HPDE6-E6E7 (cell line): ENCODE data around the gene APOL2.
A peak's percentile ranks its signal among the peaks of the same experiment; 100 is the strongest.
"Not testable (repeated sequence)": the region's sequence is repeated elsewhere in the genome, so short reads cannot be mapped to it uniquely, and the experiment has no call there.

Experiments used
- DNase-seq: peaks from one replicate; pipeline ENCODE4 v3.0.0; 2011; ENCODE audit warnings: missing footprints; ENCODE audit errors: extremely low spot score

Gene APOL2

DNA sequence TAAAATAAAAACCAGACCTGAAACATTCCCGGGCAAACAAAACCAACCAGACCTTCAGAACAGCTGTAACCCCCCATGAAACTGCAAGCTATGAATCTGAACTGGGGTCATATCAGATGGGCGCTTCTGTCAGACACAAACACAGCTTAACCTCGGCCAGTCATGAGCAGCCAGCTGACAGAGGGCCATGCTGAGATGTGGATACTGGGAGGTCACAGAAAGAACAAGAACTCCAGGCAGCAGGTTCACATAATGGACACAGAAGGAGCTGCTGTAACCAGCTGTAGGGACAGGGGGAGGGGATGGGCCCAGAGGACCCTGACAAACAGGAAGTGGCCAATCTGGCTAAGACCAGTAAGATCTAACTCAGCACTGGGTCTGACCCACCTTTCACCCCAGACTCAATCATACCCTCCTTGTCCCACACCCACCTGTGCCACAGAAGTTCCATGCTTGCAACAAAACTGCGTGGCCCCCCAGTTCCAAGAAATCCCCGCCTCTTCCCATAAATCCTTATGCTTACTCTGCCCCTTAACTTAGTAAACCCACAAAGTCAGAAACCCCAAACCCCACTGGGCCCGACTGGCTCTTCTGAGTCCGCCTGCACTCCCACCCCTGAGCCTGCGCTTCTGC, 41.7 kb downstream of the APOL2 start:
- DNase-seq: no peak

DNA sequence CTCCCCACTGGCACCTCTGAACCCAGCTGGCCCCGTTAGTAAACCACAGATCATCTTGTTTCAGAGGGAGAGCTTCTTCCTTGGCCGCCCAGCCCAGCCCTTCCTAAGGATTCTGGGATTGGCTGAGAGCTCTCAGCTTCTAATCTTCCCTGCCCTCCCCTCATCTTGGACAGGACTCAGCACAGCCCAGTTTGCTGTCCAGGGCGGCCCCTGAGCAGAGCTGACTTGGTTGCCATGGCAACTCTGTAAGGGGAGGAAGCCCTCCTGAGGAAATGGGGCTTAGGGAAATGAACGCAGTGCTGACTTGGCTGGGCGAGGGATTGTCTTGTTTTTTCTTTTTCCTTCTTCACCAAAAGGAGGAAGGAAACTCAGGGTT, 42.3 kb downstream of the APOL2 start:
- no peak for DNase-seq

DNA sequence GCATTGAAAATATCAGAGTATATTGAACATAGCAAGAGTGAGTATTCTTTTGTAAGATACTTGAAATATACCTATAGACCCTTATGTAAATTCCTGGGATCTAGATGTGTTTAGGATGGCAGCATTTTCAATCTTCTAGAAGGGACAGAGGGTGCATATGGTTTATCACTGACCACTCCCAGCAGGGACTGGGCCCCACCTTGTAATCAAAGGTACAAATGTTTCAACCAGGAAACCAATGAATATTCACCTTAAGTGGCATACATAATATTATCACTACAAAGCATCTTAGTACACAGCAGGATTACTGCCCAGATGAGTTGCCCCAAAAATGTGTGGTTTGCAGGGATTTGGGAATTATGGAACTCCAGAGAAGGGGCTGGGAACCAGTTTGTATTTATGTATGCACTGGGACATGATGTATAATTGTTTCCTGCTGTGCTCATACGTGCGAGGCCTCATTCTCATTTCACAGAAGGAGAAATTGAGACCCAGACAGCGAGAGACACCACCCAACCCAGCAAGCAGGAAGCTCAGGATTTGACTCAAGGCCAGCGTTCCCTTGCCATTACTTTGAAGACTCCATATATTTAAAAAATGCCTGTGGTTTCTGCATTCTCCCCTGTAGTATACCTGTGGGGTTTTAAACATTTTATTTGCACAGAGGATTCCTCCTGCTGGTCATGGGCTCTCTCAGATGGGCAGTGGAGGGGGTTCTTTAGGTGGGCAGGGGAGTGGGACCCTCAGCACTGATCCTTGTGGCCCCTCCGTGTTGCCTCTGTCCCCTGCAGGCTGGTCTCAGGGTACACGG, 42.9 kb downstream of the APOL2 start:
- no peak for DNase-seq

DNA sequence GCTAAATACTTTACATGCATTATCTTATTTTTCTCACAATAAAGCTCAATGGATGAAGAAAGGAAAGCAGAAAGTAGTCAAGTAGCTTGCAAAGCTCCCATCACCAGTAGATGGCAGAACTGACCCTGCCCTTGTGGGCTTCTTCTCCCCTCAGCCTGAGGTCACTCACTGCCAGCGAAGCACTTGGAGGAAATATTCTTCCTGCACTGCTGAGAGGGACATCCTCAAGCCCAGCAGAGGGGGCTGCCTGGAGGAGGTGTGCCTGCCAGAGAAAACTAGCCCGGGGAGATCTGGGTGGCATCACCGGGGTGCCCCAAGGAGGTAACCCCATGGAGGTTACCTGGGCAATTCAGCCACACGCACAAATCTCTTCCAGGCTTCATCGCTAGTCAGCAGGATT, 44.4 kb downstream of the APOL2 start:
- peak; percentile 19 for DNase-seq

DNA sequence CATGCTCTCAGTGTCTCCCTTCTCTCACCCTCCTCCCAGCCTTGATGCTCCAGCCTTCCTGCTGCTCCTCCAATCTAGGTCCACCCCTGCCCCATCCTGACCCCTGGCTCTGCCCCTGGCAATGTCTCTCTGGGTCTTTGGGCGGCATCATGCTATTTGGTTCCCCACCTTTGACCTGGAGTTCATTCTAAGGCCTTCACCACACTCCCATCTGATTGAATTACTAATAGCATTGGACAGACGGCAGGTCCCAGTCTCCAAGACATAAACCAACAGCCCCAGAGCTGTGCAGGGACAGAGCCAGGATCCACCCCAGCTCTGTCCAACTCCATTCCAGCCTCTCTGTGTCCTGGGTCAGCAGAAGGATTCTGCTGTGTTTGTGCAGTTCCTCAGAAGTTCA, 44.9 kb downstream of the APOL2 start:
- no peak for DNase-seq

DNA sequence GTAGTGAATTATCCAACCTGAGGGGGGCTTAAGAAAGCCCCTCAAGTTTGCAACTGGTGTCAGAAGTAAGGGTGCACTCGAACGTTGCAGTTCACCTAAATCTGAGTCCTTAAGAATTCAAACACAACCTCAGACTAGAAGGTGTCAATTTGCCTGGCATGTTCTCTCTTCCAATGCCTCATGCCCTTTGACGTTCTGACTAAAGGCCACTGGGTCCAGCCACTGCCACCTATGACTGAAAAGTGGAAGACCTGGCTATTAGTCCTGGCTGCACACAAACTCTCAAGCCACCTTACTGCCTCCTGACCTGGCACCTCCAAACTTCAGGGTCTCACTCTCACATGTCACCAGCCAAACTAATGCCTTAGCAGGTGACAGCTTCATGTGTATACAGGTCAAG, 45.8 kb downstream of the APOL2 start:
- DNase-seq: no peak

DNA sequence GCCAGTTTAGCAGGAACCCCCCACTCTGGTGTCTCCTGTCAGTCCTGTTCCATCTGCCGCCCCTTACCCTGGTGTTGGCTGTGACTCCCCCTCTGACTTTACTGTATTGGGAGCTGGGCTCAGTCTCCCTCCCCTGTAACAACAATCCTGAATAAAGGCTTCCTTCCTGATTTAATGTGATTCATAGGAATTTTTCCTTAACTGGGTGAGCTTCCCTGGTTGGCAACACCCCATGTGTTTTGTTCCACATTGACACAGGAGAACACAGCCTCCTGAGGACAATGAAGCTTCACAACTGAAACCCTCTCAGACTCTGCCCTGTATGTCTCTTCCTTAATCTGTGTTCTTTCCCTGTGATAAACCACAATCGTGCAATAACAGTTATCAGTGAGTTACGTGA, 46.2 kb downstream of the APOL2 start:
- DNase-seq: no peak

DNA sequence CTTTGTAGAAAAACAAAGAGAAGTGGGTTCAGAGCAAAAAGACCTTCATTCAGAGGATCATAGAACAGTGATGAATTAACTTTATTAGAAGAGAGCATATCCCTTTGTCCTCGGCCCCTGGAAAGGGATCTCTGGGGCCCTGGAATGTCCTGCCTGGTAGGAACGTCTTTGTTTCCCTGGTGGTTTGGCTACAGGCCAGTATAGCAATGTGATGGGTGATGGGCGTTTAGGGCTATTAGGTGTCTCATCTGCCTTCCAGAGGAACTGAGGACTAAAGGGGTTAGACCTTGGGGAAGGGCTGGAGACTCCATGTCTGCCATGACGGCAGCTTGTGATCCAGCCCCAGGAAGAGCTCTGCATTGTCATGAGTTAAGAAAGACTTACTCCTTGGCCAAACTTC, 46.8 kb downstream of the APOL2 start:
- DNase-seq: no peak

DNA sequence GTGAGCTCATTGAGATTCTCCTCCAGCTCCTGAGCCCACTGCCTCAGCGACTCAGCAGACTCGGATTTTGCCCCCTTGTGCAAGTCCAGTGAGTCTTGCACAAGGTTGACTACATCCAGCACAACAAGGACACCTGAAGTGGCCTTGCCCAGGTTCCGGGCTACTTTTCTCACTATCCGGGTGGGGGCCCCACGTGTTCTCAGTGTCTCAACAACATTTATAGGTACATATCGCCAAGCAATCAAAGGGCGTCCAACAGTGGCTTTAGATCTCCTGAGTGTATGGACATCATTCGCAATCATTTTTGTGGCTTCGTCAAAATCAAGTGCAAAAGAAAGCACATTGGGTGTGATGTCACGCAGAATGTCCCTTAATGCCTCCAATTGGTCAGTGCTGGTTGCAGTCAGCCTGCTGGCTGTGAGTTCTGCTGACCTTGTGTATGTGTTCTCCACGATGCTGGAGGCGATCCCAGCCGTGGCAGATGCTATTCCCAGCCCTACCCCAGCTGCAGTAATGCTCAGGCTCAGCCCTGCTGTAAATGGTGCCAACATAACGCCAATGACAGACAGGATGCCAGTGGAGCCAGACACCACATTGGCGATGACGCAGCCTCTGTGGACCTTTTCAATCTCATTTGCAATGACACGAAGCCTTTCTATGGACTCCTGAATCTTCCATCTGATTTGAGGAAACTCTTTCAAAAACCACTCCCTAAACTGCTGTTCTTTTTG, 48.1 kb downstream of the APOL2 start:
- no peak for DNase-seq

DNA sequence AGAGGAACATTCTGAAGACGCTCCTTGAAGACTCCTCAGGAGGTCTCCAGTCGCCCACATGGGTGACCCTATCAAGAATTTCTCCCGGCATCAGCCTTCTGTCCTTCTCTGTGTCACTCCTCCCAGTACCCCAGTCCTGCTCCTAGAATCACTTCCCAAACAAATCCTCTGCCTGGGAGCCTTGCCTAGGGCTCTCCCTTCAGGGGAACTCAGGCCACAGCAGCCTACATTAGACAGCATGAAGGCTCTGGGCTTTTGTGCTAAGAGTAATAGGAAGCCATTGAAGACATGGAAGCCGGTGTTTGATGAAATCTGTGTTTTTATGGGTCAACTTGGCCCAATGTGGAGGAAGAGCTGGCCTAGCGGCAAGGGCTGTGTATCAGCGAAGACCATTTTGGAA, 51.5 kb downstream of the APOL2 start:
- not testable (repeated sequence) for DNase-seq

DNA sequence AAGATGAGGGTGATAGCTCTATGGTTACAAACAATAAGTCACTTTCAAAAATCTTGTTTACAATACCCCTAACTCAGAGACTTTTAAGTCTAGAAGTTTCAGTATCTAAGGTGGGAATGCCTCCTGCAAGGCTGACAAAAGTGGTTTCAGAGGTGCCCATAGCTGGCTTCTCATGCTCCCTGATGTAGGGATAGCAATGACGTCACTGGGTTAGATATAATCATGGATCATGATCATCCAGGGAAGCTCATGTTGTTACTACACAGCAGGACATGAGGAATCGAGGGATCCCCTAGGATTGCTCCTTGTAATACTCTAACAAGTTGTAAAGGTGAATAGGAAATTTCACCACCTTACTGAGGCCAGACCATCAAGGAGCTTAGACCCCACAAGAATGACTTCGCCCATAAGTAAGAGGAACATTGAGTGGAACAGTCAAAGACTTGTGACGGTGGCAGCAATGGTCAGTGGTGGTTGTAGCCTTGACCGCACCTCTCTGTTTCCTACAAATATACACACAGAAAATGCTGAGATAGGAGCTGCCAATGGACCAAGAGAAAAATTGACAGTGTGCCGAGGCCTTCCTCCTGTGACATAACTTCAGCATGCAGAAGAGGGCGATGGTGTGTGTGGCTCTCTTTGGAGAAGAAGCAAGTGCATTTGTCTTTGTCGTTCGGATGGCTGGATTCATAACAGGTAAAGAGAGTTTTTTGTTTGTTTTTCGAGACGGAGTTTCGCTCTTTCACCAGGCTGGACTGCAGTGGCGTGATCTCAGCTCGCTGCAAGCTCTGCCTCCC, 53.3 kb downstream of the APOL2 start:
- DNase-seq: no peak

DNA sequence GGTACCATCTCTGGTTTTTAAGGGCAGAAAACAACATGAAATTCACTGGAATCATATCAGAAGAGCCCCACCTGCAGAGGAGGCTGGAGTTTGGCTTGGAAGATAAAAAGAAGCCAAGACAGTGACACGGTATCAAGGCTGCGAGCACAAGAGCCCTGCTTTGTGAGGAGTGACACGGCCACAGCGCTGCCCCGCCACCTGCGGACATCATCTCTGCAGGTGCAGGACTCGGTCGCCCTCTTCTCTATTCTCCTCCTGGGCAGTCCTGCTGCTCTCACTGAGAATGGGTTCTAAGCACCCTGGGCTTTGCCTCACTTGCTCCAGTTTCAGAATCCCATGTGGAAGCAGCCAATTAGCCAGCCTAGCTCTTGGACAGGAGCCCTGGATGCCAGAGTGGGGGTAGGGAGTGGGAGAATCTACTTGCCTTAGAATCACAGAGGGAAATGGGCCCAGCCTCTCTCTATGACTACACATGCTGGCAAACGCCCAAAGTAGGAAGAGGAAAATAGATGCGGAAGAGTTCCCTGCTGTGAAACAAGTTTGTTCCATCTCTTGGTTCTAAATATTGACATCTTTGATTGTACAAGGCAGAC, 54.8 kb downstream of the APOL2 start:
- DNase-seq: no peak

DNA sequence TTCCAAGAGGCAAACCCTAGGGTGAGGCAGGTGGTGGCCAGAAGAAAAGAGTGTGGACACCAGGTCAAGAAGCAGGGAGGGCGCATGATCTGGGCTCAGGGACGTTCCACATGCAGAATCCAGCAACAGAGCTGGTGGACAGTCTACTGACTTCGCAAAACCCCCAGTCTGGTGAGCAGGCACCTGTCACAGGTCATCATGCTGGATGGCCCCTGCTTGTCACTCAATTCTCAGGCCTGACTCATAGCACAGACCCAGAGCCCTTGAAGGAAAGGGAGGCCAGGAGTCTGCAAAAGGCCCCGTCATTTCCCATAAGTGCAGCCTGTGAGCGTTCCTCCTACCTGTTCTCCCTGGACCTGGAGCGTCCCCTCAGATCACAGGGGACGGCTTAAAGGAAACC, 55.9 kb downstream of the APOL2 start:
- no peak for DNase-seq

DNA sequence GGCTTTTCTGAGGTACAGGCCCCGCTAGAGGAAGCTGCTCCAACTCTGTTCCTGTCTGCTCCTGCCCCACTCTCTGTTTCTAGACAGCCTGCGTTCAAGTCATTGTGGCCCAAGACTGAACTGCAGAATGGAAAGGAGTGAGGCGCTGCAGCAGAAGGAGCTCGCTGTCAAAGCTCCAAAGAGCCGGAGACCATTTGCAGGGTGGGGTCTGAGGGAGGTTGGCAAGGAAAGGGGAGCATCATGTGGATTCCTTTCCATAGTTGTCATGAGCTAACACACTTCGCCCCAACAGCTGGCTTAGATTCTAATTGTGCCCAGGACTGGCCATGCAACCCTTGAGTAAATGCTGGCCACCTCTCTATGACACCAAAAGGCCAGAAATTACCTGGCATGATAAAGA, 56.5 kb downstream of the APOL2 start:
- DNase-seq: no peak

DNA sequence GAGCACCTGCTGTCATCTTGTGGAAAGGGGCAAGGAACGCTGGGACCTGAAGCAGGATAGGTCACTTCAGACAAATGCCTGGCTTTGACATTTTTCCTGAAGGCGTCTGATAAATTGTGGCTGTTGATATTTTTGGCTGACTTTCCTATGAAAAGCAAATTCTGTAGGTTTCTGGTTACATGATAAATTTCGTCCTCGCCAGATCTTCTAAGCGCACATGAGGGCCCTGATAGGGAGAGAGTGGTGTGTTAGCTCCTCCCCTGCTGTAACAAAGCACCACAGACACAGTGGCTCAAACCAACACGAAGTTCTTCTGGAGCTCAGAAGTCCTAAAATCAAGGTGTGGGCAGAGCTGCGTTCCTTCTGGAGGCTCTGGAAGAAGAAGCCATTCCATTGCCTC, 57.3 kb downstream of the APOL2 start:
- DNase-seq: no peak

DNA sequence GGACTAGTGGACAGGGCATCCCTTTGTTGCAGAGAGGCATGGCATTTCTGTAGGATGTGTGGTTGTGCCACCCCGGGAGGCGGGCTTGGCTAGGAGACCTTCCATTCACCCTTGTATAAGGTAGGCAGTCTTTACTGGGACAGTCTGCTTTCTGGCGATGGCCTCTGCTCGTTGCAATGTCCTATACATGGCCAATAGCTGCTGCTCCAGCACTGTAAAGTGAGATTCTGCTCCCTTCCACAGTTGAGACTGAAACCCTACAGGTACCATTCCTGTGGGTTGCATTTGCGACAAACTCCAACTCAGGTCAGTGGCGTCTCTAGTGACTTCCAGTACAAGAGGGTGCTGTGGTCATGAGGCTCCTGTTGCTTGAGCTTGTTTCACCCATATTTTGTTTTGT, 58.4 kb downstream of the APOL2 start:
- DNase-seq: no peak

DNA sequence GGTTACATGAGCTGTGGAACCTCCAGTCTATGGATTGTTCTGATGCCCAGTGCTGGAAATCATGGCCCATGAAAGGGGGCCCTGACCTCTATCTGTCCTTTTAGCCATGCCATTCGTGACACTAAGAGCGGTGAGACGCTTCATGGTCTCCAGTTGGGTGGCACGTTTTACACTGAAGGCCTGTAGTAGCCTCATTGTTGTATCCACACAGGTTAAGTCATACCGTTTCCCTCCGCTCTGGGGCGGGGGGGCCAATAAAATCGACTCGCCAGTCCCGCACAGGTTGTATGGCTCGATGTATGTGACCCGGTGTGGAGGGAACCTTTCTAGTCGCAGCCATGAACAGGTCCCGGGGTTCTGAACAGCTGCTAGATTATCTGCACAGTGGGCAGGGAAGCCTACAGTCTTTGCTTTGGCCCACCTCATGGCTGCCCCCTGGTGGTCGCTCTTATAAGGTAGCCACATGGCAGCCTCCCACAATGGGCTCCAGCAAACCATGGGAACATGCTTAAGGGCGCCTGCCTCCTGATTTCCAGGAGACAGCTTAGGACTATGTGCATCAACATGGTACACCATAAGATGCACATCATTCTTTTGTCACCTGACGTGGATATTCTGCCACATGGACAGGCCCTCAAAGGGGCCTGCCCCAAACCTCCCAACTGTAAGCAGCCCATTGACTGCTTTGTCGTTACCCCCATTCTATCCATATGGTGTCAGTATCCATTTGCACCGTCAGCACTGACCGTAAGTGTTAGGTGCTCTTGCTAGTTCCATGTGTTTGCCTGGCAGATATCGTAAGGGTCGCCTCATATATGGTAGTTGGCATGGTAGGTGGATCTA, 59.1 kb downstream of the APOL2 start:
- peak; percentile 49 for DNase-seq

DNA sequence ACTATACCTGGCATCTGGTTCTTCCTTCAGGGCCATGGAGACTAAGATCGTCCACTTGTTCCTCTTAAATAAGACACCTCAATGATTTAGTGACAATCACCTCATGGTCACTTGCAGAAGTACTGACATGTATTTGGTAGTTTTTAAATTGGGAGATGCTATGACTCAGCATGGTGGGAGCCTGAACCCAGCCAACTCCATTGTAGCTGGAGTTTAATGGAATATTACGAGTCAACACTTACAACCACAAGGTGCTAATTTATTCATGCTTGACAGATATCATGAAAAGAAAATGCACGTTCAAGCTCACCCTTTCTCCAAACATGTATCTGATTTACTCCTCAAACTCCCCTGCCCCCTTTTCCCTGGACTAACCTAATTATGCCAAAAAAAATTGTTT, 62.2 kb downstream of the APOL2 start:
- no peak for DNase-seq
